Measurements from ENCODE around the gene NTM. TPM values are rescaled to one million over a fixed set of nuclear protein-coding genes. Genes with fewer than 3 reads are reported as not detected.

NTM gene
- total RNA-seq, 1 experiment from 2014 or later, result 9.9 TPM

- H4K5ac ChIP-seq (ENCODE audit: insufficient read length, low read depth, low read length), result no peak overlapping the region
- H4K8ac ChIP-seq (replicated peaks; ENCODE audit: insufficient read length, low read depth, low read length), result no peak overlapping the region
- no peak overlapping the region for H3K27ac ChIP-seq (ENCODE audit: insufficient read length, low read depth, low read length)
- no peaks in the 10 kb centered on the region; the same call in 1 of the 2 replicates for H3K27me3 Mint-ChIP-seq (ENCODE audit: low read depth)
- no peak overlapping the region for H3T11ph ChIP-seq (ENCODE audit: low read length)
- no peaks in the 10 kb centered on the region for H3K23me2 ChIP-seq (ENCODE audit: insufficient read length, low read depth, low read length, poor library complexity, severe bottlenecking)
- no peak overlapping the region for H3K27ac Mint-ChIP-seq
- no peak overlapping the region for H2BK15ac ChIP-seq (ENCODE audit: low read depth, low read length)
- DNase-seq, result no peak
- H3K56ac ChIP-seq (ENCODE audit: insufficient read length, low read depth, low read length), result no peak overlapping the region
- no peak overlapping the region for H2BK12ac ChIP-seq (ENCODE audit: insufficient read length, low read depth, low read length)
- H3K79me1 ChIP-seq (ENCODE audit: insufficient read depth, low read depth, low read length, poor library complexity, severe bottlenecking), result no peaks in the 10 kb centered on the region
- H3K4me3 Mint-ChIP-seq, result no peak overlapping the region
- no peak overlapping the region for H3K18ac ChIP-seq (ENCODE audit: insufficient read length, low read depth, low read length)
- H3K4me2 ChIP-seq (ENCODE audit: insufficient read depth, insufficient read length, low read length), result no peak overlapping the region
- no peak overlapping the region for H2BK5ac ChIP-seq (ENCODE audit: insufficient read length, low read length)
- no peak overlapping the region for H4K91ac ChIP-seq (ENCODE audit: insufficient read length, low read depth, low read length)
- H3K79me2 ChIP-seq (ENCODE audit: insufficient read depth, low read length), result no peaks in the 10 kb centered on the region
- H3K9me3 Mint-ChIP-seq, result peaks cover 26 to 45% of the 10 kb centered on the region in 2 experiments
- no peak overlapping the region for H3K23ac ChIP-seq (ENCODE audit: insufficient read length, low read depth, low read length)
- no peaks in the 10 kb centered on the region for H4K20me1 ChIP-seq (ENCODE audit: control insufficient read depth, insufficient read depth, insufficient read length)
- H2BK20ac ChIP-seq (ENCODE audit: low read depth, low read length, poor library complexity, severe bottlenecking), result no peak overlapping the region
- H3K14ac ChIP-seq (ENCODE audit: insufficient read depth, low read length), result no peak overlapping the region
- no peak overlapping the region for H3K4ac ChIP-seq (ENCODE audit: low read depth, low read length)
- H3K9ac ChIP-seq (ENCODE audit: extremely low read depth, insufficient read length, low read length), result no peak overlapping the region
- H3K4me1 ChIP-seq (ENCODE audit: insufficient read depth, low read length), result no peaks in the 10 kb centered on the region
- TF ChIP-seq CTCF (conservative IDR thresholded peaks at IDR 0.05), result no peak
- H3K9me3 ChIP-seq (ENCODE audit: control insufficient read depth, low read depth, low read length), result peaks cover 37% of the 10 kb centered on the region
- H3K4me1 Mint-ChIP-seq, result peaks cover 0 to under 1% of the 10 kb centered on the region in 2 experiments; a peak in 1 of 4 replicates
- H2AFZ ChIP-seq (ENCODE audit: low read length), result no peak overlapping the region
- peaks cover 20 to 38% (median 35%) of the 10 kb centered on the region in 3 experiments for H3K36me3 Mint-ChIP-seq (ENCODE audit: insufficient read depth in 1 of 3, low read depth in 3 of 3)
- H3K27me3 ChIP-seq (ENCODE audit: insufficient read depth, low read length), result no peaks in the 10 kb centered on the region
- H2BK120ac ChIP-seq (ENCODE audit: low read depth, low read length, poor library complexity, severe bottlenecking), result no peak overlapping the region
- no peak overlapping the region for H2AK5ac ChIP-seq (ENCODE audit: insufficient read length, low read length)
Observed at GRCh38 chr11:132084433-132084832, 714.0 kb downstream of the NTM start.
